Measurements from ENCODE around the gene MROH7.

GRCh38 chr1:54745864-54746263, 104.3 kb downstream of the MROH7 start:
- TF ChIP-seq POLR2A (IDR thresholded peaks at IDR 0.05; ENCODE audit: low read length), result no peak
- no peak for TF ChIP-seq GATA1 (IDR thresholded peaks at IDR 0.05; ENCODE audit: low read depth, low read length)
